Ishikawa (cell line): ENCODE results near the gene TOMM40L.
A peak's percentile ranks its signal among the peaks of the same experiment; 100 is the strongest.

Experiments
- CEBPB ChIP-seq: IDR thresholded peaks from 2 replicates; pipeline ENCODE4 v1.6.1; 2012
- CREB1 ChIP-seq: IDR thresholded peaks from 2 replicates; pipeline ENCODE4 v1.6.1; 2012; ENCODE audit warnings: low read depth
- EGR1 ChIP-seq: IDR thresholded peaks from 2 replicates; pipeline ENCODE4 v1.6.1; 2012
- EP300 ChIP-seq: IDR thresholded peaks from 2 replicates; pipeline ENCODE4 v1.6.1; 2012; ENCODE audit warnings: borderline replicate concordance
- FOXM1 ChIP-seq: IDR thresholded peaks from 2 replicates; pipeline ENCODE4 v1.6.1; 2012; ENCODE audit warnings: low read depth, borderline replicate concordance
- NFIC ChIP-seq: IDR thresholded peaks from 2 replicates; pipeline ENCODE4 v1.6.1; 2012
- RAD21 ChIP-seq: IDR thresholded peaks from 2 replicates; pipeline ENCODE4 v1.6.1; 2012; ENCODE audit warnings: low read depth
- TAF1 ChIP-seq: IDR thresholded peaks from 2 replicates; pipeline ENCODE4 v1.6.1; 2012; ENCODE audit warnings: low read depth, mild to moderate bottlenecking
- TCF12 ChIP-seq: IDR thresholded peaks from 2 replicates; pipeline ENCODE4 v1.6.1; 2012; ENCODE audit warnings: low read depth
- TEAD4 ChIP-seq: IDR thresholded peaks from 2 replicates; pipeline ENCODE4 v1.6.1; 2012
- YY1 ChIP-seq: IDR thresholded peaks from 2 replicates; pipeline ENCODE4 v1.6.1; 2012; ENCODE audit warnings: low read depth
- ZBTB7A ChIP-seq: IDR thresholded peaks from 2 replicates; pipeline ENCODE4 v1.6.1; 2012; ENCODE audit warnings: low read depth
- TF ChIP-seq, protein P1 (sequence below): IDR thresholded peaks from 2 replicates; pipeline ENCODE4 v1.6.1; 2012; ENCODE audit warnings: low read depth, mild to moderate bottlenecking
- TF ChIP-seq, protein P2 (sequence below): IDR thresholded peaks from 2 replicates; pipeline ENCODE4 v1.6.1; 2012
- TF ChIP-seq, protein P3 (sequence below): IDR thresholded peaks from 2 replicates; pipeline ENCODE4 v1.6.1; 2012

TOMM40L gene

DNA sequence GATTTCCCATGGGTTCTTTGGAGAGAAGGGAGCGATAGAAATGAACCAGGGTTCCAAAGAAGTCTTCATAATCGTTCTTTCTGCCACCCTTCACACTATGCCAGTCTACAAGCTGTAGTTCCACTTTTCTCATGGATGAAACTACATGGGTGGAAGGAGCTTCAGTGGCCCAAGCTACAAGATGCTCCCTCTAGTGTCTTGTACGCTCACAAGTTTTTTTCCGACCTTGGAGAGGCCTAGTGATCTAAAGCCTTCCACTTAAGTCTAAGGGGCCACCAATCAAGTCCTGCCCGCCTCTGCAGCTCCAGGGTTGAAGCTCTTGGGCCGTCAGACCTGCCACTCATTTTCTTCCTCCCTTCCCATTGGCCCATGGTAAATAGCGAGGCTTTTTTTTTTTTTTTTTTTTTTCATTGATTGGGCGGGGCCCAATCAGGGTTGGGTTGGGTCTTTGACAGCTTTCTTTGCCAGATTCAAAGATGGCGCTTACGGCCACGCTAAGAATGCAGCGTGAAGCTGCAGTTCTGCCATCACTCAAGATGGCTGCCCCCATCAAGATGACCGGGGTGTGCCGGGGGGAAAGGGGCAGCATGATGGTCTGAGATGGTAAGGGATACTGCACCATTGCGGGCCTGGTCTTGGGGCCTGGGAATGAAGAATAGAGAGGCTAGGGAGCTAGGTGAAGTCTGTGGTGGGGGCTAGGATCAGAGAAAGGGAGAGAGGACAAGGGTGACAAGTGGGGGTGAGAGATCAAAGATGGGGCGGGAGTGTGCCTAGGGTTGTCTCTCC, at the start of gene TOMM40L:
Gene TOMM40L, plus strand, starts transcription at position 527 of the 786 bp plus-strand sequence. CDS start 430 bp downstream, outside the sequence.
- peak; percentile 100 for TF ChIP-seq YY1
- no peak for TF ChIP-seq TCF12
- no peak for TF ChIP-seq EP300
- TF ChIP-seq EGR1, result peak; percentile 93; the same call in 1 of the 2 replicates
- no peak; the same call in 1 of the 2 replicates for TF ChIP-seq CREB1
- peak; percentile 89 for TF ChIP-seq TAF1
- TF ChIP-seq FOXM1, result no peak
- TF ChIP-seq TEAD4, result peak; percentile 49
- TF ChIP-seq ZBTB7A, result no peak
- TF ChIP-seq, protein P1, sequence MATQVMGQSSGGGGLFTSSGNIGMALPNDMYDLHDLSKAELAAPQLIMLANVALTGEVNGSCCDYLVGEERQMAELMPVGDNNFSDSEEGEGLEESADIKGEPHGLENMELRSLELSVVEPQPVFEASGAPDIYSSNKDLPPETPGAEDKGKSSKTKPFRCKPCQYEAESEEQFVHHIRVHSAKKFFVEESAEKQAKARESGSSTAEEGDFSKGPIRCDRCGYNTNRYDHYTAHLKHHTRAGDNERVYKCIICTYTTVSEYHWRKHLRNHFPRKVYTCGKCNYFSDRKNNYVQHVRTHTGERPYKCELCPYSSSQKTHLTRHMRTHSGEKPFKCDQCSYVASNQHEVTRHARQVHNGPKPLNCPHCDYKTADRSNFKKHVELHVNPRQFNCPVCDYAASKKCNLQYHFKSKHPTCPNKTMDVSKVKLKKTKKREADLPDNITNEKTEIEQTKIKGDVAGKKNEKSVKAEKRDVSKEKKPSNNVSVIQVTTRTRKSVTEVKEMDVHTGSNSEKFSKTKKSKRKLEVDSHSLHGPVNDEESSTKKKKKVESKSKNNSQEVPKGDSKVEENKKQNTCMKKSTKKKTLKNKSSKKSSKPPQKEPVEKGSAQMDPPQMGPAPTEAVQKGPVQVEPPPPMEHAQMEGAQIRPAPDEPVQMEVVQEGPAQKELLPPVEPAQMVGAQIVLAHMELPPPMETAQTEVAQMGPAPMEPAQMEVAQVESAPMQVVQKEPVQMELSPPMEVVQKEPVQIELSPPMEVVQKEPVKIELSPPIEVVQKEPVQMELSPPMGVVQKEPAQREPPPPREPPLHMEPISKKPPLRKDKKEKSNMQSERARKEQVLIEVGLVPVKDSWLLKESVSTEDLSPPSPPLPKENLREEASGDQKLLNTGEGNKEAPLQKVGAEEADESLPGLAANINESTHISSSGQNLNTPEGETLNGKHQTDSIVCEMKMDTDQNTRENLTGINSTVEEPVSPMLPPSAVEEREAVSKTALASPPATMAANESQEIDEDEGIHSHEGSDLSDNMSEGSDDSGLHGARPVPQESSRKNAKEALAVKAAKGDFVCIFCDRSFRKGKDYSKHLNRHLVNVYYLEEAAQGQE, result no peak
- TF ChIP-seq NFIC, result no peak
- TF ChIP-seq, protein P2, sequence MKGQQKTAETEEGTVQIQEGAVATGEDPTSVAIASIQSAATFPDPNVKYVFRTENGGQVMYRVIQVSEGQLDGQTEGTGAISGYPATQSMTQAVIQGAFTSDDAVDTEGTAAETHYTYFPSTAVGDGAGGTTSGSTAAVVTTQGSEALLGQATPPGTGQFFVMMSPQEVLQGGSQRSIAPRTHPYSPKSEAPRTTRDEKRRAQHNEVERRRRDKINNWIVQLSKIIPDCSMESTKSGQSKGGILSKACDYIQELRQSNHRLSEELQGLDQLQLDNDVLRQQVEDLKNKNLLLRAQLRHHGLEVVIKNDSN, result no peak
- no peak for TF ChIP-seq CEBPB
- TF ChIP-seq RAD21, result peak; percentile 23; the same call in 1 of the 2 replicates
- TF ChIP-seq, protein P3, sequence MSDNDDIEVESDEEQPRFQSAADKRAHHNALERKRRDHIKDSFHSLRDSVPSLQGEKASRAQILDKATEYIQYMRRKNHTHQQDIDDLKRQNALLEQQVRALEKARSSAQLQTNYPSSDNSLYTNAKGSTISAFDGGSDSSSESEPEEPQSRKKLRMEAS, result no peak

DNA sequence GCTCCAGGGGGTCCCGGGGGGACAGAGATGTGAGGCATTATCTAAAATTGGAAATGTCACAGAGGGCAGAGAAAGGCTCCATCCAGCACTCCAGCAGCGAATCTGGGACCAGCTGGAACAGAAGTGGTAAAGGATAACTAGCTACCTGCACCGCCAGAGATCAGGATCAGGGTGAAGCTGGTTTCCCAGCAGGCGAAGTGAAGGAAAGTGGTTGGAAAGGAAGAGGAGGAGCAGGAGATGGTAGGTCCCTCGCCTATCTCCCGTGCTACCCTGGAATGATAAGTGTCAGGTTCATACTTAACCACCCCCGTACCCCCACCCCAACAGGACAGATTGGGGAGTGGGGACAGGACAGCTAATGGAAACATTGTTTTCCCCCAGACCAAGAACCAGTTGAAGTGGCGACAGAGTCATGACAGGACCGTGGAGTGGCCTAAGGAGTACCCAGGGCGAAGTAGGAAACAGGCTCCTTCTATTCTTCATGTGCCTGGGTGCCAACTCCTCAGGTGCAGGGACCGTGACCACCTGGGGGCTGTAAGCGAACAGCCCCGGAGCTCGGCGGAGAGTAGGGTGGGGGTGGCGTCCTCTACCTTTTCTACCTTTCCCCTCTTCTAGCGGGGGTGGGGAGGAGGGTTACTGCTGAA, 49.3 kb upstream of the TOMM40L start:
- TF ChIP-seq, protein P2, result no peak
- TF ChIP-seq CEBPB (no peak), CREB1 (no peak), RAD21 (no peak), TAF1 (no peak), YY1 (no peak), EP300 (no peak), FOXM1 (no peak), NFIC (no peak), TCF12 (no peak), TEAD4 (no peak), EGR1 (no peak), ZBTB7A (no peak)
- TF ChIP-seq, protein P3, result no peak
- TF ChIP-seq, protein P1, result no peak

DNA sequence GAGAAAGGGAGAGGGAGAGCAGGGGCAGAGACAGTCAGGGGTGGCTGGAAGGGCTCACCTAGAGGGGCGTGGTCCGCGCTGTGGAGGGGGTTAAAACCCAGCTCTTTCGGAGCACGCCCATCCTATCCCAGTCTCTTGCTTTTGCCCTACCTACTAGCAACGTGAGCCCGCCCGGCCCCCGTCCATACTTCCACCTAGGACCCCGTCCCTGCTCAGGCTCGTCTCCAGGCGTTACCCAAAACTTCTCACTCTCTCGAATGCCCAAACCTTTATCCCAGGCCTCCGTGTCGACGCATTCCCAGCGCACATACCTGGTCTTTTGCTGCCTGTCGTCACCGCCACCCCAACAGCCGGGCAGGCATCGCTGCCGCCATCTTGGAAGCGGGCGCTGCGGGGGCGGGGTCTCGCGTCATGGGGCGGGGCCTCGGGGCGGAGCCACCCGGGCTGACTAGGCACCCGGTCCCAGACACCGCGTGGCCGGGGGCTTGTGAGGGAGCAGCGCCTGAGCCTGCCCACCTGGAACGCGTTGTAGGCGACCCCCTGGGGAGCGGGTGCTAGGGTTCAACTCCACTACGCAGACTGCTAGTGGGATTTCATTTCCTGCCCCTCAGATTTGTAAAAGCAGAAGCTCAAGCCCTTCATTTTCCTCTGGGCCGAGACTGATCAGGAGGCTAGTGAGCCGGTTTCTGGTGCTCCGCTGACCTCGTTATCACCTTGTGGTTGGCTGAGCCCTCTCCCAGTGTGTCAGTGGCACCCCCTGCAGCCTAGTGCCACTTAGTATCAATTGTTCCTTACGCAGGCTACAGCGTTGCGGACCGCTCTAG, 48.5 kb upstream of the TOMM40L start, which contains the start of gene B4GALT3:
Gene B4GALT3, minus strand, starts transcription at position 396 of the 824 bp plus-strand sequence. CDS start 1,447 bp downstream, outside the sequence.
- peak; percentile 36; the same call in 1 of the 2 replicates for TF ChIP-seq TEAD4
- peak; percentile 97 for TF ChIP-seq TAF1
- TF ChIP-seq RAD21, result no peak
- TF ChIP-seq NFIC, result no peak
- peak; percentile 78 for TF ChIP-seq EGR1
- TF ChIP-seq YY1, result peak; percentile 99
- TF ChIP-seq ZBTB7A, result peak; percentile 47; the same call in 1 of the 2 replicates
- TF ChIP-seq, protein P3, result peak; percentile 94
- no peak for TF ChIP-seq EP300
- no peak for TF ChIP-seq FOXM1
- TF ChIP-seq, protein P1, result no peak
- peak; percentile 64 for TF ChIP-seq CREB1
- no peak for TF ChIP-seq TCF12
- TF ChIP-seq CEBPB, result no peak
- TF ChIP-seq, protein P2, result no peak
